GM21723 (cell line): Measurements from ENCODE around the gene RGS3.

ENCODE experiments used
- ATAC-seq: cut with Tn5 transposase; IDR thresholded peaks from one replicate; pipeline ENCODE4 v1.9.1; 2021; ENCODE audit warnings: mild to moderate bottlenecking, moderate library complexity; ENCODE audit not compliant: unreplicated experiment

Gene RGS3

GRCh38 chr9:113464286-113464660 lies 746 bp downstream of the RGS3 start:
- ATAC-seq = no peak

- no peak for ATAC-seq
Measured at GRCh38 chr9:113465599-113466140, 2.1 kb downstream of the RGS3 start.

GRCh38 chr9:113467183-113467582 lies 3.7 kb downstream of the RGS3 start:
- no peak for ATAC-seq

GRCh38 chr9:113468716-113469448 lies 5.4 kb downstream of the RGS3 start:
- ATAC-seq = no peak

GRCh38 chr9:113471143-113471542 lies 7.6 kb downstream of the RGS3 start:
- no peak for ATAC-seq

- ATAC-seq = no peak
Measured at GRCh38 chr9:113471566-113471965, 8.0 kb downstream of the RGS3 start.

- no peak for ATAC-seq
Measured at GRCh38 chr9:113472199-113472598, 8.7 kb downstream of the RGS3 start.

- no peak for ATAC-seq
Measured at GRCh38 chr9:113474360-113475028, 11.0 kb downstream of the RGS3 start.

- no peak for ATAC-seq
Measured at GRCh38 chr9:113475031-113475430, 11.5 kb downstream of the RGS3 start.

GRCh38 chr9:113475992-113476391 lies 12.5 kb downstream of the RGS3 start:
- ATAC-seq = no peak

- no peak for ATAC-seq
Measured at GRCh38 chr9:113476511-113476916, 13.0 kb downstream of the RGS3 start.

- no peak for ATAC-seq
Measured at GRCh38 chr9:113477058-113477457, 13.5 kb downstream of the RGS3 start.

- ATAC-seq = no peak
Measured at GRCh38 chr9:113477661-113478060, 14.1 kb downstream of the RGS3 start.

GRCh38 chr9:113479174-113479621 lies 15.7 kb downstream of the RGS3 start:
- ATAC-seq = no peak

GRCh38 chr9:113480612-113481011 lies 17.1 kb downstream of the RGS3 start:
- ATAC-seq = no peak

GRCh38 chr9:113481176-113481787 lies 17.8 kb downstream of the RGS3 start:
- ATAC-seq = no peak

GRCh38 chr9:113482341-113482740 lies 18.8 kb downstream of the RGS3 start:
- ATAC-seq = no peak

- ATAC-seq = no peak
Measured at GRCh38 chr9:113482991-113483675, 19.6 kb downstream of the RGS3 start.

GRCh38 chr9:113483676-113484257 lies 20.2 kb downstream of the RGS3 start:
- no peak for ATAC-seq

GRCh38 chr9:113484258-113484730 lies 20.8 kb downstream of the RGS3 start:
- no peak for ATAC-seq

- ATAC-seq = no peak
Measured at GRCh38 chr9:113485761-113486115, 22.2 kb downstream of the RGS3 start.
